Stimulated activated naive CD8-positive, alpha-beta T cell treated with anti-CD3 and anti-CD28 coated beads, Interleukin-15, Interleukin-2, amounts not matched to agents 100 U/mL and 50 U/mL, for 24 hours (primary cell): Measurements from ENCODE around the gene FCSK.
"Not testable (repeated sequence)": the region's sequence is repeated elsewhere in the genome, so short reads cannot be mapped to it uniquely, and the experiment has no call there.

ENCODE experiments used
- ATAC-seq: fragments of 150-1000 bp; cut with Tn5 transposase; one replicate; pipeline ENCODE4 v1.10.0; 2021
- DNase-seq: peaks from one replicate; pipeline ENCODE4 v3.0.0; 2021

Gene FCSK

GRCh38 chr16:70523076-70523742 is 68.8 kb downstream of the FCSK start, which contains the start of gene COG4:
Gene COG4 (minus strand): TSS chr16:70523554. CDS start chr16:70523543, 11 bp downstream.
- DNase-seq (peak; percentile 92), ATAC-seq (peak; percentile 82)

DNA sequence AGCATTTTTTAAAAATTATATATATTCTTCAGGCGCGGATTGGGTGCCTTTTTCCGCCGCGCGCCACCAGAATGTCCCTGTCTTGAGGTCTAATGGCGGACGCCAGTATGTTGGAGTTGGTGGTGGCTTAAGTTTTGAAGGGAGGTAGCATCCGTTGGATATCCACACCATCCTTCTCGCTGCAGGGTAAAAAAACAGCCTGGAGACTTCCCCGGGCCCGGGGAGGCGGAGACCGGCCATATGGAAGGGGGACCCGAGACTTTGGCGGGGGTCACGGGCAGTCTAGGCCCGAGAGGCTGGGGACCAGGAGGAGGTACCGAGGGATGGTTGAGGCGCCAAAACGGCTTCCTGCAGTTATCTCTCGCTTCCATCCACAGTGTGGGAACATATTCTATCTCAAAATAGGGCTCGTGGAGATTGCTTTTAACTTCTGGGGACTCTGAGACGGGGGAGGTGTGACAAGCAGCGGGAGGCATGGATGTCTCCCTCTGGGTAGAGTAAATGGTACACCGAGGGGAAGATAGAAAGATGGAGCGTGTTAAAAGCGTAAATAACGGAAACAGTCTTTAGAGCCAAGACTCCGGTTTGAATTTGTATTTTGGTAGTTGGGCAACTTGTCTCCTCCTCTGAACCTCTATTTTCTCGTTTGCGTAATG is 69.5 kb downstream of the FCSK start, which contains the start of gene SF3B3:
SF3B3 (plus strand) TSS at position 74 of the 656 bp plus-strand sequence. CDS start 2,841 bp downstream, outside the sequence.
- DNase-seq (peak; percentile 73), ATAC-seq (peak; percentile 65)

GRCh38 chr16:70524399-70524825 is 70.0 kb downstream of the FCSK start:
- ATAC-seq = not testable (repeated sequence)

GRCh38 chr16:70526403-70526802 is 72.0 kb downstream of the FCSK start:
- DNase-seq (no peak), ATAC-seq (no peak)

More at GRCh38 chr16:70524399-70524825, 70.0 kb downstream of the FCSK start:
- DNase-seq = peak; percentile 16

DNA sequence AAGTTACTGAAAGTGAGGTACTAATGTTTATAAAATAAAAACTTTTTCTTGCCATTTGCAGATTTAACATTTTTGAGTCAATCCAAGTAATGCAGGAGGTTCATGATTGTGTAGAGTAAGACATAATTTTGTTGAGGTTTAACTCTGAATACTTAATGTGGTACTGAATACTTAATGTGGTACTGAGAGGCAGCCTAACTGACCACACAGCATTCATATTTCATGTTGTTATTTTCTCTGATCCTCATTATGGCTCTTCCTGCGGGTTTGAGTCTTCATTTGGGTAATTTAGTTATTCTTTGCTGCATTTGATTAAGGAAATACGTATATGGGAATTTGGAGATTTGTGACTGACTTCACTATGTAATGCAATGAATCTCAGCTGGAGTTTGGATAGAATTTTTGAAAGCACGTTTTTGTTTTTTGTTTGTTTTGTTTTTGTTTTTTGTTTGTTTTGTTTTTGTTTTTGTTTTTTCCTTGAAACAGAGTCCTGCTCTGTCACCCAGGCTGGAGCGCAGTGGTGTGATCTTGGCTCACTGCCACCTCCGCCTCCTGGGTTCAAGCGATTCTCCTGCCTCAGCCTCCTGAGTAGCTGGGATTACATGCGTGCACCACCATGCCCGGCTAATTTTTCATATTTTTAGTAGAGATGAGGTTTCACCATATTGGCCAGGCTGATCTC is 73.1 kb downstream of the FCSK start:
- DNase-seq (no peak), ATAC-seq (no peak)

DNA sequence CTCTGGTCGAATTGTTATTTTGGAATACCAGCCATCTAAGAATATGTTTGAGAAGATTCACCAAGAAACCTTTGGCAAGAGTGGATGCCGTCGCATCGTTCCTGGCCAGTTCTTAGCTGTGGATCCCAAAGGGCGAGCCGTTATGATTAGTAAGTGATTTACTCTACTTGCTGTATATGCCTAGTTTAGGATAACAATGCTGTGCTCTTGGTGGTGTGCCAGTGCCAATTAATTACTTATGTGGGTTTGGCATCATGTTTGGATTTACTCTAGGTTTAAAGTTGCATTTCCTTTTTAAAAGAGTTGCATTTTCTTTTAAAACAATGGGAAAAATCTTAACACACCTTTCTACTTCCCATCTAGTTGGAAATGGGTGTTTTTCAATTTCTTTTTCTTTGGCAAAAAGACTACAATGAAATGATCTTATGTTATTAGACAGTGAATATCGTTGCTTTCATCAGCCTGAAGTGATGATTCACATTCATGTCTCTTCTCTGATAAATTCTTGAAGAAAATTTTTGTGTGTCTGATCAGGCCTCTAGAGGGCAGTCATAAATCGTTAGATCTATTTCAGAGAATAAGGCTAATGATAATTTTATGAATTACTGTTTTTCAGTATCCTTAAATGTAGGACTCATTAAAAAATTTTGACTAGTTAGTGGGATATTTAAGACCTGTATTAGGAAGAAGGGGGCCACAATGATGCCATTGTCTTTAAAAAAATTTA is 74.8 kb downstream of the FCSK start:
- ATAC-seq = peak; percentile 37

More for the DNA sequence above, 74.8 kb downstream of the FCSK start:
- DNase-seq = no peak
